ENCODE data around the gene GPC6. TPM values are rescaled to one million over a fixed set of nuclear protein-coding genes. Genes with fewer than 3 reads are reported as not detected.

GPC6 gene
- total RNA-seq, 3 donors from 2014 or later (not counting 1 experiment from before 2014, with no cell fraction given), result not detected

- Histone ChIP-seq H3K4me1 (ENCODE audit: control insufficient read depth, insufficient read depth, low read length) (no peaks in the 10 kb centered on the region), H3K36me3 (ENCODE audit: control insufficient read depth, insufficient read depth, low read length) (no peaks in the 10 kb centered on the region), H3K9me3 (ENCODE audit: control insufficient read depth, insufficient read depth, low read length) (no peaks in the 10 kb centered on the region), H3K27ac (ENCODE audit: low read length) (no peak overlapping the region), H3K4me3 (ENCODE audit: low read length) (no peak overlapping the region), H3K27me3 (ENCODE audit: control insufficient read depth, insufficient read depth, low read length) (no peaks in the 10 kb centered on the region)
- no peak overlapping the region for H3K4me3 Mint-ChIP-seq
- no peaks in the 10 kb centered on the region for H3K36me3 Mint-ChIP-seq
- ATAC-seq (no peak), DNase-seq (no peak)
- intact Hi-C loops (cut with micrococcal nuclease), result no loop called here
- H3K27ac Mint-ChIP-seq, result no peak overlapping the region
- H3K9me3 Mint-ChIP-seq, result no peaks in the 10 kb centered on the region
- WGBS (ENCODE audit: insufficient coverage), result 79% methylated on average over 4 of the region's 4 CpGs
- H3K27me3 Mint-ChIP-seq (ENCODE audit: low read depth in 2 of 2), result peaks cover 9 to 25% of the 10 kb centered on the region in 2 donors
- H3K4me1 Mint-ChIP-seq, result peaks cover 6 to 7% of the 10 kb centered on the region in 2 donors
- TF ChIP-seq CTCF (IDR thresholded peaks at IDR 0.05), result no peak
Observed at GRCh38 chr13:94366677-94367076, 1140.1 kb downstream of the GPC6 start.

- Mint-ChIP-seq H3K27me3 (ENCODE audit: low read depth in 2 of 2) (peaks cover 12 to 31% of the 10 kb centered on the region in 2 donors), H3K36me3 (no peaks in the 10 kb centered on the region), H3K9me3 (no peaks in the 10 kb centered on the region), H3K4me1 (no peaks in the 10 kb centered on the region), H3K27ac (no peak overlapping the region), H3K4me3 (no peak overlapping the region)
- TF ChIP-seq CTCF (IDR thresholded peaks at IDR 0.05), result no peak
- ATAC-seq (no peak), DNase-seq (no peak)
- Histone ChIP-seq H3K4me1 (ENCODE audit: control insufficient read depth, insufficient read depth, low read length) (no peaks in the 10 kb centered on the region), H3K27me3 (ENCODE audit: control insufficient read depth, insufficient read depth, low read length) (no peaks in the 10 kb centered on the region), H3K27ac (ENCODE audit: low read length) (no peak overlapping the region), H3K9me3 (ENCODE audit: control insufficient read depth, insufficient read depth, low read length) (no peaks in the 10 kb centered on the region), H3K4me3 (ENCODE audit: low read length) (no peak overlapping the region), H3K36me3 (ENCODE audit: control insufficient read depth, insufficient read depth, low read length) (no peaks in the 10 kb centered on the region)
- no CpG with 5 or more reads among the region's 1 CpG for WGBS (ENCODE audit: insufficient coverage)
- intact Hi-C loops (cut with micrococcal nuclease), result no loop called here
Observed at GRCh38 chr13:94369972-94370436, 1143.4 kb downstream of the GPC6 start.

DNA sequence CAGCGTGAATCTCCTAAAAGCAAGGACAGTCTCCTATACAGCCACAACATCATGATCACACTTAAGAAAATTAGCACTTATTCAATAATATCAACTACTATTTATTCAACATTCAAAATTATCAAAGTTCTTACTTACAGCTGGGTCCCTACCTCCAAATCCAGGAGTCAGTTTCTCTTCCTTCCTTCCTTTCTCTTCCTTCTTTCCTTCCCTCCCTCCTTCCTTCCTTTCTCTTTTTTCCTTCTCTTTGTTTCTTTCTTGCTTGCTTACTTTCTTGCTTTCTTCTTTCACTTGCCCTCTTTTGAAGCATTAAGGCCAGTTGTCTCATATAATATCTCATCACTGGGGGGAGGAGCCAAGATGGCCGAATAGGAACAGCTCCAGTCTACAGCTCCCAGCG, 1145.2 kb downstream of the GPC6 start:
- no peaks in the 10 kb centered on the region for H3K27me3 ChIP-seq (ENCODE audit: control insufficient read depth, insufficient read depth, low read length)
- H3K27ac ChIP-seq (ENCODE audit: low read length), result no peak overlapping the region
- ATAC-seq, result no peak
- TF ChIP-seq CTCF (IDR thresholded peaks at IDR 0.05), result no peak
- H3K36me3 ChIP-seq (ENCODE audit: control insufficient read depth, insufficient read depth, low read length), result no peaks in the 10 kb centered on the region
- intact Hi-C loops (cut with micrococcal nuclease), result no loop called here
- H3K36me3 Mint-ChIP-seq, result no peaks in the 10 kb centered on the region
- H3K4me1 ChIP-seq (ENCODE audit: control insufficient read depth, insufficient read depth, low read length), result no peaks in the 10 kb centered on the region
- no peaks in the 10 kb centered on the region for H3K9me3 ChIP-seq (ENCODE audit: control insufficient read depth, insufficient read depth, low read length)
- 89% methylated on average over 3 of the region's 3 CpGs for WGBS (ENCODE audit: insufficient coverage)
- DNase-seq, result no peak
- H3K27me3 Mint-ChIP-seq (ENCODE audit: low read depth in 2 of 2), result peaks cover 7 to 24% of the 10 kb centered on the region in 2 donors
- H3K27ac Mint-ChIP-seq, result no peak overlapping the region
- no peak overlapping the region for H3K4me3 Mint-ChIP-seq
- no peak overlapping the region for H3K4me3 ChIP-seq (ENCODE audit: low read length)
- H3K9me3 Mint-ChIP-seq, result no peaks in the 10 kb centered on the region
- no peaks in the 10 kb centered on the region for H3K4me1 Mint-ChIP-seq

DNA sequence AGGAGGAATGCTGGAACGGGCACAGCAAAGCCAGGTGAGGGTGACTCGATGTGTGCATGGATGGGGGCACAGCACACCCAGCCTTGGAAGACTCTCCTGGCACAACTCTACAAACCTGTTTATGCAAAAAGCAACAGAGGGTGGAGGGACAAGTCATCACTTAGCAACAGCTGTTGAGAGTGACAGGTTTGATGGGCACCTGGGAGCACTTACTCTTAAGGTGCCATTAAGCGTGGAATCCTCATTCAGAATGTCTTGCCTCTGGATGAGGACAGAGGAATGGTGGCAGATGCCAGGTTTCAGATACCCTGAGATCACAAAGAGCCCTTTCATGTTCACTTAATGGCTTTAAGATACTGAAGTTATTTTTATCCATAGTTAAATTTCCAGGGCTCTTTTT, 1155.9 kb downstream of the GPC6 start:
- Mint-ChIP-seq H3K27ac (no peak overlapping the region), H3K36me3 (no peaks in the 10 kb centered on the region), H3K27me3 (ENCODE audit: low read depth in 2 of 2) (peaks cover 6 to 26% of the 10 kb centered on the region in 2 donors), H3K4me3 (no peak overlapping the region), H3K9me3 (no peaks in the 10 kb centered on the region), H3K4me1 (no peaks in the 10 kb centered on the region)
- TF ChIP-seq CTCF (IDR thresholded peaks at IDR 0.05), result no peak
- WGBS (ENCODE audit: insufficient coverage), result 75% methylated on average over 3 of the region's 3 CpGs
- Histone ChIP-seq H3K36me3 (ENCODE audit: control insufficient read depth, insufficient read depth, low read length) (no peaks in the 10 kb centered on the region), H3K4me3 (ENCODE audit: low read length) (no peak overlapping the region), H3K27me3 (ENCODE audit: control insufficient read depth, insufficient read depth, low read length) (no peaks in the 10 kb centered on the region), H3K9me3 (ENCODE audit: control insufficient read depth, insufficient read depth, low read length) (no peaks in the 10 kb centered on the region), H3K4me1 (ENCODE audit: control insufficient read depth, insufficient read depth, low read length) (no peaks in the 10 kb centered on the region), H3K27ac (ENCODE audit: low read length) (no peak overlapping the region)
- no peak for DNase-seq
- intact Hi-C loops (cut with micrococcal nuclease), result no loop called here
- no peak for ATAC-seq

Measured in natural killer cell (primary cell).